Keratinocyte (primary cell): ENCODE data around the gene KCNK10.

ENCODE experiments used
- EZH2 ChIP-seq: IDR thresholded peaks from one replicate; pipeline ENCODE4 v1.6.1; 2012; ENCODE audit warnings: inconsistent platforms, mild to moderate bottlenecking, low read length, moderate library complexity
- TF ChIP-seq, protein P1 (sequence below), 3 experiments: IDR thresholded peaks in 1 of 3; conservative IDR thresholded peaks in 1 of 3; optimal IDR thresholded peaks in 1 of 3; 2 replicates in 2 of 3; 3 replicates in 1 of 3; pipeline versions ENCODE3 to v1.5.1; 2011; ENCODE audit warnings: low read length in 3 of 3, mild to moderate bottlenecking in 3 of 3, moderate library complexity in 2 of 3, control low read depth in 1 of 3, inconsistent platforms in 1 of 3; ENCODE audit not compliant: insufficient read depth in 2 of 3; ENCODE audit errors: extremely low read depth in 1 of 3

DNA sequence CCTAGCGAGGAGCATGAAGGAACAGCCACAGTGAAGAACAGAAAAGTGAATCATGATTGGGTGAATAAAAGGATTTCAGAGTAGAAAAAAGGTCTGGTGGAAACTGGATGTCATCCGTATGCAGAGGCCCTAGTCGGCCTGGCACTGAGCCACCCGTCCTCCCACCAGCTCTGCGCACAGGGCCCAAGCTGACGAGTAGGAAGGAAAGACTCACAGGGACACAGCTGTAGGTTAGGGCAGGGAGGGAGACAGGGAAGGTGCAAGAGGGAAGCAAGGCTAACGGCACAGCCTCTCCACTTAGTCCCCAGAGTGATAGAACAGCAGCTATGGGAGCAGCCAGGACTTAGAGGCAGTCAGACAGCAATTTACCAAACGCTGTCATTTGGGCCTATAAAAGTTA, 112.6 kb downstream of the KCNK10 start:
- TF ChIP-seq, protein P1, sequence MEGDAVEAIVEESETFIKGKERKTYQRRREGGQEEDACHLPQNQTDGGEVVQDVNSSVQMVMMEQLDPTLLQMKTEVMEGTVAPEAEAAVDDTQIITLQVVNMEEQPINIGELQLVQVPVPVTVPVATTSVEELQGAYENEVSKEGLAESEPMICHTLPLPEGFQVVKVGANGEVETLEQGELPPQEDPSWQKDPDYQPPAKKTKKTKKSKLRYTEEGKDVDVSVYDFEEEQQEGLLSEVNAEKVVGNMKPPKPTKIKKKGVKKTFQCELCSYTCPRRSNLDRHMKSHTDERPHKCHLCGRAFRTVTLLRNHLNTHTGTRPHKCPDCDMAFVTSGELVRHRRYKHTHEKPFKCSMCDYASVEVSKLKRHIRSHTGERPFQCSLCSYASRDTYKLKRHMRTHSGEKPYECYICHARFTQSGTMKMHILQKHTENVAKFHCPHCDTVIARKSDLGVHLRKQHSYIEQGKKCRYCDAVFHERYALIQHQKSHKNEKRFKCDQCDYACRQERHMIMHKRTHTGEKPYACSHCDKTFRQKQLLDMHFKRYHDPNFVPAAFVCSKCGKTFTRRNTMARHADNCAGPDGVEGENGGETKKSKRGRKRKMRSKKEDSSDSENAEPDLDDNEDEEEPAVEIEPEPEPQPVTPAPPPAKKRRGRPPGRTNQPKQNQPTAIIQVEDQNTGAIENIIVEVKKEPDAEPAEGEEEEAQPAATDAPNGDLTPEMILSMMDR (optimal IDR thresholded peaks at IDR 0.05 in 1 of 3, IDR thresholded peaks at IDR 0.05 in 1 of 3, conservative IDR thresholded peaks at IDR 0.05 in 1 of 3; ENCODE audit: extremely low read depth in 1 of 3, insufficient read depth in 2 of 3, low read length in 3 of 3): no peak
- no peak for TF ChIP-seq EZH2
